ENCODE measurements around the gene RRP12.
"Not testable (repeated sequence)": the region's sequence is repeated elsewhere in the genome, so short reads cannot be mapped to it uniquely, and the experiment has no call there.

The RRP12 gene

DNA sequence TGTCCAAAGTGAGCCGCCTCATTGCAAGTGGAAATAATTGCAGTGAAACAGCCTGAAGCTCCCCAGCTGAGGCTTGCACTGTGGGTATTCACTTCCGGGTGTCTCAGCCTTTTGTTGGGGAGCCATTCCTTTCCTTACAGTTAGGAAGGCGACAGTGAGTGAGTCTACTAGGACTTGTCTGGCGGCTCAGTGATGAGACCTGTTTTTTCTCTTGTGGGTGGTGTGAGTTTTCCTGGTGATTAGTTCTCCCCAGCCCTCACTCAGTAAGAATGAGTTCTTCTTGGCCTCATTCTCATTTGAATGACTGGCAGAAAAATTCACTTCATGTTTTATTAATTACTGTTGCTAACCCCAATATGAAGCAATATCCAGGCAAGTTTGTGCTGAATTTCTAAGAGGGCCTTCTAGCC, 27.4 kb upstream of the RRP12 start:
- no peaks in the 10 kb centered on the region for H3K9me3 ChIP-seq (ENCODE audit: control insufficient read depth, insufficient read depth, low read depth, low read length)
- no peaks in the 10 kb centered on the region for H3K27me3 ChIP-seq (ENCODE audit: control insufficient read depth, insufficient read depth, low read length)
- peak overlapping the region; percentile 62 for H3K9ac ChIP-seq (ENCODE audit: low read length)
- H3K36me3 ChIP-seq (ENCODE audit: control insufficient read depth, insufficient read depth, low read length), result peaks cover 50% of the 10 kb centered on the region
- peak overlapping the region; percentile 100 for H3K4me3 ChIP-seq (ENCODE audit: low read depth, low read length)
- peaks cover 7% of the 10 kb centered on the region for H3K4me1 ChIP-seq (ENCODE audit: control insufficient read depth, insufficient read depth, low read length)
- peak overlapping the region; percentile 42 for H3K27ac ChIP-seq (ENCODE audit: low read depth, low read length)

DNA sequence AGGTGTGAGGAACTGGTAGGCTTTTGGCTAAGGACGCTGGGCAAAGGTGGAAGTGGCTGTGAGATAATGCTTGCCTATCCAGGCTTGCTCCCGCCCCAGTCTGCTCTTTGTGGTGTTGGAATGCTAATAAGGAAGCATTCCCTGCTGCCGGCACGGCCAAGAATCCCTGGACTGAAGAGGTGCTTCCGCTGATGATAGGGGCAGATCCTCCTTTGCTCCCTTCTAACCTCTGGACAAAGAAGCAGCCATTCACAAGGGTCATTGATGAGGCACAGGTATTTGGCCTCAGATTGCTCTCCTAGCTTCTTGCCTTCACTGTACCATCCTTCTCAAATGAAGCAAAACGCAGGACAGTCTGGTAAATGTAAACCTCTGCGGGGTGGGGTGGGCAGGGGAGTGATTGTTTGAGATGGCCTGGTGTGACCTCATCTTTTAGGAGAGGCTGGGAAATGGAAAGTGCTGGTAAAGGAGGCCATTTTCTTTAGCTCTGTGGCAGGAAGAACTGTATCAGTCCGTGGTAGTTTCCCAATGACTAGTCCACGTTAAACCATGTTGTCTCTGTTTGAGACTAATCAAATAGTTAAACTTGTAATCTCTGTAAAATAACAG, 26.5 kb upstream of the RRP12 start:
- Histone ChIP-seq H3K9me3 (ENCODE audit: control insufficient read depth, insufficient read depth, low read depth, low read length) (no peaks in the 10 kb centered on the region), H3K27ac (ENCODE audit: low read depth, low read length) (peak overlapping the region; percentile 98; the same call in 1 of the 2 replicates), H3K4me1 (ENCODE audit: control insufficient read depth, insufficient read depth, low read length) (peaks cover 7% of the 10 kb centered on the region), H3K9ac (ENCODE audit: low read length) (peak overlapping the region; percentile 99), H3K36me3 (ENCODE audit: control insufficient read depth, insufficient read depth, low read length) (peaks cover 45% of the 10 kb centered on the region), H3K4me3 (ENCODE audit: low read depth, low read length) (peak overlapping the region; percentile 100), H3K27me3 (ENCODE audit: control insufficient read depth, insufficient read depth, low read length) (no peaks in the 10 kb centered on the region)

DNA sequence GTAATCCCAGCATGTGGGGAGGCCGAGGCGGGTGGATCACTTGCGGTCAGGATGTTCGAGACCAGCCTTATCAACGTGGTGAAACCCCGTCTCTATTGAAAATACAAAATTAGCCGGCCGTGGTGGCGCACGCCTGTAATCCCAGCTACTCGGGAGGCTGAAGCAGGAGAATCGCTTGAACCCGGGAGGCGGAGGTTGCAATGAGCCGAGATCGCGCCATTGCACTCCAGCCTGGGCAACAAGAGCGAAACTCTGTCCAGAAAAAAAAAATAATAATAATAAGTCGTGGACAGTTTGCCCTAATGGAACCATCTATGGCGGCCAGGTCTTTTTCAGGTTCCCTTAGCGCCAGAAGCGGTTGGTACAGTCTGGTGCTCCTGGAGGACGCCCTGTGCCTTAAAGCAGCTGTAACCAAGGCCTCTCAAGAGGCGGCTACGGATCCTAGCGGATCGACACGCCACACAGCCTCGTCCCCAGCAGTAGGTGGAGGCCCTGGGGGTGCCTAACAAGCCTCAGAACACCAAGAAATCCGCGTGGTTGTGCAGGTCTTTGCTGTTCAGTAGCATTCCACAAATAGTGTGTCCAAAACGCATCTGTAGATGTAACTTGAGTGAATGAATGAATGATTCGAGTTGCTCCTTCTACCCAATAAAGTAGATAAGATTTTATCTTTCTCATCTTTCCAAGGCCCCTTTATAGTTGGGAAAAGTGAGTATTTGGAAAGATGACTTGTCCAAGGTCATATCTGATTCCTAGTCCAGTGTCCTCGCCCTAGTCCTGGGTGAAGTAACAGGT, 25.8 kb upstream of the RRP12 start:
- H3K9ac ChIP-seq (ENCODE audit: low read length), result peak overlapping the region; percentile 99
- H3K27ac ChIP-seq (ENCODE audit: low read depth, low read length), result peak overlapping the region; percentile 98
- no peaks in the 10 kb centered on the region for H3K27me3 ChIP-seq (ENCODE audit: control insufficient read depth, insufficient read depth, low read length)
- H3K4me3 ChIP-seq (ENCODE audit: low read depth, low read length), result peak overlapping the region; percentile 100
- peaks cover 7% of the 10 kb centered on the region for H3K4me1 ChIP-seq (ENCODE audit: control insufficient read depth, insufficient read depth, low read length)
- peaks cover 39% of the 10 kb centered on the region for H3K36me3 ChIP-seq (ENCODE audit: control insufficient read depth, insufficient read depth, low read length)
- no peaks in the 10 kb centered on the region for H3K9me3 ChIP-seq (ENCODE audit: control insufficient read depth, insufficient read depth, low read depth, low read length)

DNA sequence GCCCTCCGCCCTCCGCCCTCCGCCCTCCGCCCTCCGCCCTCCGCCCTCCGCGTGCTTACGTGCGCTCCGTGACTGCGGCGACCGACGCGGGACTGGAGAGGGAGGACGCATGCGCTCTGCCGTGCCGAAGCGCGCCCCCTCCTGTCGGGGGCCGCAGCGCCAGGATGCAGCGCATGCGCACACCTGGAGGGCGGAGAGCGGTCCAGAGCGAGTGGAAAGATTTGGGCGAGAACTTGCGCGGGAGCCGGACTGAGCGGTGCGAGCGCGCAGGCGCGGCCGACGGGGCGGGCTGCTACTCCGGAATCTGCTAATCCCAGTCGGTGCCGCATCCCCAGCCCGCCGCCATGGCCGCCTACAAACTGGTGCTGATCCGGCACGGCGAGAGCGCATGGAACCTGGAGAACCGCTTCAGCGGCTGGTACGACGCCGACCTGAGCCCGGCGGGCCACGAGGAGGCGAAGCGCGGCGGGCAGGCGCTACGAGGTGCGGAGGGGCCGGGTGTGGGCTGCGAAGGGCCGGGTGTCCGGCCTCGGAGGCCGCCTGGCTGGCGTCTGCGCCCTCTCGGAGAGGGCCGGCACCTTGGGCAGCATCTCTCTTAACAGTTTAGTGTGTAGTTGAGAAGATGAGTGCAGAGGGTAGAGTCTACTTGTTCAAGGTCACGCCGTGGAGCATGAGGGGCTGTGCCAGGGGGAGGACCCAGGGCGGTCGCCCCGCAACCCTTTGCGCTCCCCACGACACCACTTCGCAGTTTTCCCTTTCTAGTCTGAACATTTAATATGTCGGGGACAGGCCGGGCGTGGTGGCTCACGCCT, 25.0 kb upstream of the RRP12 start, which contains the start of gene PGAM1:
Gene PGAM1, plus strand, starts transcription at position 228 of the 812 bp plus-strand sequence. Its CDS starts 117 bp downstream, at position 345.
- Histone ChIP-seq H3K4me3 (ENCODE audit: low read depth, low read length) (peak within 1 kb of the TSS; percentile 100), H3K4me1 (ENCODE audit: control insufficient read depth, insufficient read depth, low read length) (peaks cover 7% of the 10 kb centered on the region), H3K27me3 (ENCODE audit: control insufficient read depth, insufficient read depth, low read length) (no peaks in the 10 kb centered on the region), H3K9ac (ENCODE audit: low read length) (peak within 1 kb of the TSS; percentile 99), H3K9me3 (ENCODE audit: control insufficient read depth, insufficient read depth, low read depth, low read length) (no peaks in the 10 kb centered on the region), H3K36me3 (ENCODE audit: control insufficient read depth, insufficient read depth, low read length) (peaks cover 31% of the 10 kb centered on the region), H3K27ac (ENCODE audit: low read depth, low read length) (peak within 1 kb of the TSS; percentile 98)

DNA sequence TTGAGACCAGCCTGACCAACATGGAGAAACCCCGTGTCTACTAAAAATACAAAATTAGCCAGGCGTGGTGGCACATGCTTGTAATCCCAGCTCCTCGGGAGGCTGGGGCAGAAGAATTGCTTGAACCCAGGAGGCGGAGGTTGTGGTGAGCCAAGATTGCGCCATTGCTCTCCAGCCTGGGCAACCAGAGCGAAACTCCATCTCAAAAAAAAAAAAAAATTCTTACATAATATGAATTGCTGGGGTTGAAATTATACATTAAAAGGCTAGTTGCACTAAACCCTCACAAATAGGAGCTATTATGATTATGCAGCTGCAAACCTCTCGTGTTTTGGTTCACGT, 22.6 kb upstream of the RRP12 start:
- H3K4me1 ChIP-seq (ENCODE audit: control insufficient read depth, insufficient read depth, low read length), result peaks cover 11% of the 10 kb centered on the region
- not testable (repeated sequence) for H3K9me3 ChIP-seq (ENCODE audit: control insufficient read depth, insufficient read depth, low read depth, low read length); H3K9ac ChIP-seq (ENCODE audit: low read length)

DNA sequence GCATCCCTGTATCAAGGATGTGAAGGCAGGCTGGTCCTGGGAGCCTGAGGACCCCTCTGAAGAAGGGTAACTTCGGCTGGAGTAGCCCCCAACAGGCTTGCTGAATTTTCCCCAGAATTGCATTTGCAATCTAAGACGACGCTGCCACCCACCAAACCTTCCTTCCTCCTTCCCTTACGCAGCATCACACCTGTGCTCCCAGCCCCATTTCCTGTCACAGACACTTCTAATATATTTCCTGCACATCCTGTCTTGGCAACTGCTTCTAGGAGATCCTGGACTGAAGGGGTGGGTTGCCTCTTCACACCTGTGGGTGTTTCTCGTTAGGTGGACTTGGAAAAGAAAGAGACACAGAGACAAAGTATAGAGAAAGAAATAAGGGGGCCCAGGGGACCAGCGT, 15.4 kb upstream of the RRP12 start:
- Histone ChIP-seq H3K4me1 (ENCODE audit: control insufficient read depth, insufficient read depth, low read length) (peaks cover 9% of the 10 kb centered on the region), H3K27me3 (ENCODE audit: control insufficient read depth, insufficient read depth, low read length) (no peaks in the 10 kb centered on the region)

More for the DNA sequence above, 22.6 kb upstream of the RRP12 start:
- not testable (repeated sequence) for H3K36me3 ChIP-seq (ENCODE audit: control insufficient read depth, insufficient read depth, low read length); H3K27ac ChIP-seq (ENCODE audit: low read depth, low read length); H3K4me3 ChIP-seq (ENCODE audit: low read depth, low read length); H3K27me3 ChIP-seq (ENCODE audit: control insufficient read depth, insufficient read depth, low read length)

DNA sequence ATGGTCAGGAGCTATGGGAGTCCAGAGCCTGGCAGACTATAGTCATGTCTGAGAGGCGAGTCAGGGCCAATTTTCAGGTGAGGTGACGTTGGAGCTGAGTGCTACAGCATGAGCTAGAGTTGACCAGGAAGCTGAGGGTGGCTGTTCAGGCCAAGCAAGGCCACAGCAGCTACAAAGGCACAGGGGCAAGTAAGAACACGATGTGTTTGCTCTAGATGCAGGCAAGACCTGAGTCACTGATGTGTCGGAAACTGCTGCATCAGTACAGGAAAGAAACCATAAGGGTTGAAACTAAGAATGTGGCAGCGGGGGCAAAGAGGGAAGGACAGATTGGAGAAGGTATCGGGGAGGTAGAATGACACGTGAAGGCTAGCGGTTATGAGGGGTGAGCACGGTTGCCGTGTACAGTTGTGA, 11.8 kb upstream of the RRP12 start:
- no peak overlapping the region for H3K27ac ChIP-seq (ENCODE audit: low read depth, low read length)
- no peaks in the 10 kb centered on the region for H3K4me1 ChIP-seq (ENCODE audit: control insufficient read depth, insufficient read depth, low read length)
- no peak overlapping the region for H3K9ac ChIP-seq (ENCODE audit: low read length)
- no peak overlapping the region for H3K4me3 ChIP-seq (ENCODE audit: low read depth, low read length)
- H3K36me3 ChIP-seq (ENCODE audit: control insufficient read depth, insufficient read depth, low read length), result no peaks in the 10 kb centered on the region
- no peaks in the 10 kb centered on the region for H3K27me3 ChIP-seq (ENCODE audit: control insufficient read depth, insufficient read depth, low read length)
- no peaks in the 10 kb centered on the region for H3K9me3 ChIP-seq (ENCODE audit: control insufficient read depth, insufficient read depth, low read depth, low read length)

More for the DNA sequence above, 15.4 kb upstream of the RRP12 start:
- H3K9me3 ChIP-seq (ENCODE audit: control insufficient read depth, insufficient read depth, low read depth, low read length), result no peaks in the 10 kb centered on the region
- no peak overlapping the region for H3K4me3 ChIP-seq (ENCODE audit: low read depth, low read length)
- H3K36me3 ChIP-seq (ENCODE audit: control insufficient read depth, insufficient read depth, low read length), result no peaks in the 10 kb centered on the region
- H3K9ac ChIP-seq (ENCODE audit: low read length), result no peak overlapping the region
- H3K27ac ChIP-seq (ENCODE audit: low read depth, low read length), result no peak overlapping the region

DNA sequence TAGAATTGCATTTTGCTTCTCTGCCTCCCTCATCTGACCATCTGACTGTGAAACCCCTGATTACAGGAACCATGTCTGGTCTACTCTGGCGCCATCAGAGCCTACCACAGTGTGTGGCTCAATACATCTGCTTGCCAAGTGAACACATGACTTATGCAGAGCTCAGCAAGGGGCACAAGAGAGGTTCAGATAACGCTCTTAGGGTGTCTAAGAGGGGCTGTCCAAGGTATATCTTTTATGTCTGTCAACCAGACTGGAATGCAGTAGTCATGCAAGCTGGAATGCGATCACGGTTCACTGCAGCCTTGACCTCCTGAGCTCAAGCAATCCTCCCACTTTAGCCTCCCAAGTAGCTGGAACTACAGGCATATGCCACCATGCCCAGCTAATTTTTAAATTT, 10.3 kb upstream of the RRP12 start:
- Histone ChIP-seq H3K36me3 (ENCODE audit: control insufficient read depth, insufficient read depth, low read length) (no peaks in the 10 kb centered on the region), H3K9me3 (ENCODE audit: control insufficient read depth, insufficient read depth, low read depth, low read length) (no peaks in the 10 kb centered on the region), H3K27ac (ENCODE audit: low read depth, low read length) (no peak overlapping the region), H3K27me3 (ENCODE audit: control insufficient read depth, insufficient read depth, low read length) (no peaks in the 10 kb centered on the region), H3K9ac (ENCODE audit: low read length) (no peak overlapping the region), H3K4me3 (ENCODE audit: low read depth, low read length) (no peak overlapping the region), H3K4me1 (ENCODE audit: control insufficient read depth, insufficient read depth, low read length) (no peaks in the 10 kb centered on the region; the same call in 1 of the 2 replicates)

DNA sequence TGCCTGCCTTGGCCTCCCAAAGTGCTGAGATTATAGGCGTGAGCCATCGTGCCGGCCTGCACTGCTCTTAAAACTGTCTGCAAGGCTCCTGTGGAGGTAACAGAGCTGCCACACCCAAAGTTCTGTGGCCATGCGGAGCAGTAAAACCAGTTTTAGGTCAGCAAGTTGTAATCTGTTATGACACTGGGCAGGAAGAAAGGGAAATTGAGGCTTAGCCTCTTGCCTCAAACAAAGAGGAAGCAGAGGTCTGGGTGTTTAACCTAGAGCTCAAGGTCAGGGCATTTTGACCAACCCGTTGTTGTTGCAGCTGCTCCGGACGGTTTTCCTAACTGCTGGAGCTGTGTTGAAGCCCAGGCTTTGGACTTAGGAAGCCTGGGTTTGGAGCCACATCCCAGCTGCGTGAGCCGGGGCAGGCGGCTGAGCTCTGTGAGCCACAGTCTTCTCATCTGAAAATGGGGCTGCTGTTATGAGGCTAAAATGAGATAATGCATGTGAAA, 7.4 kb upstream of the RRP12 start:
- Histone ChIP-seq H3K9me3 (ENCODE audit: control insufficient read depth, insufficient read depth, low read depth, low read length) (no peaks in the 10 kb centered on the region), H3K4me1 (ENCODE audit: control insufficient read depth, insufficient read depth, low read length) (no peaks in the 10 kb centered on the region; the same call in 1 of the 2 replicates), H3K27me3 (ENCODE audit: control insufficient read depth, insufficient read depth, low read length) (no peaks in the 10 kb centered on the region), H3K4me3 (ENCODE audit: low read depth, low read length) (no peak overlapping the region), H3K27ac (ENCODE audit: low read depth, low read length) (no peak overlapping the region), H3K36me3 (ENCODE audit: control insufficient read depth, insufficient read depth, low read length) (no peaks in the 10 kb centered on the region), H3K9ac (ENCODE audit: low read length) (no peak overlapping the region)

DNA sequence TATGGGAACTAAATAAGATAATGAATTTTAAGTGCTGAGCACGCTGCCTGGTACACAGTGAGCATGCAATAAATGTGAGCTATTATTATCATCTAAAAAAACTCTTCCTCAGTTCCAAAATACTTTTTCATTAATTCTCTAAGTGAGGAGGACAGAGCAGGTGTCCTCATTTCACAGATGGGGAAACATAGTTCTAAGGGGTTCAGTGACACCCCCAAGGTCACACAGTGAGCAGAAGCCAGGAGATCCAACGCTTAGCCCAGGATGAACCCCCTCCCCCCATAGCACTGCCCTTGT, 6.8 kb upstream of the RRP12 start:
- Histone ChIP-seq H3K36me3 (ENCODE audit: control insufficient read depth, insufficient read depth, low read length) (no peaks in the 10 kb centered on the region), H3K27ac (ENCODE audit: low read depth, low read length) (no peak overlapping the region), H3K9me3 (ENCODE audit: control insufficient read depth, insufficient read depth, low read depth, low read length) (no peaks in the 10 kb centered on the region), H3K9ac (ENCODE audit: low read length) (no peak overlapping the region), H3K4me3 (ENCODE audit: low read depth, low read length) (no peak overlapping the region), H3K4me1 (ENCODE audit: control insufficient read depth, insufficient read depth, low read length) (no peaks in the 10 kb centered on the region; the same call in 1 of the 2 replicates), H3K27me3 (ENCODE audit: control insufficient read depth, insufficient read depth, low read length) (no peaks in the 10 kb centered on the region)

Measured in HUES6 (cell line).